ENCODE data around the gene LRRN1.

Gene LRRN1

DNA sequence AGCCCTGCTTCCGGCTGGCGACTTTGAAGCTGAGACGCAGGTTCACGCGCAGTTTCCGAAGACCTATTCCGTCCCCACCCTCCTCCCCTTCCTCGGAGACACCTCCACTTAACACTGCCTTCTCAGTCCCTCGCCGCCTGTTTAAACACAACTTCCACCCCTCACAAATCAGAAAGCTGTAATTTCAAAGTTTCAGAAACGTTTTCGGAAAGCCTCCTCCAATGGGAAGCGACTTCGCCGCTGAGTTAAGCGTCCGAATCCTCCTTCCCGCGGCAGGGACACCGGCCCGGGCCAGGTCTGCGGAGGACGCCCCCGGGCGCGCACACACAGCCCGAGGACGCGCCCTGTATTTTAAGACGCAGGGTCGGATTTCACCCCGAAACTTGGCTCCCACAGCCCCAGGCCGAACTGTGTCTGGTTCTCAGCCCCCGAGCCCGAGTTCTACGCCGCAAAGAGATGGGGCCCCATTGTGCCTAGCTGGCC, 559 bp upstream of the LRRN1 start:
- TF ChIP-seq GATA3 (IDR thresholded peaks at IDR 0.05; ENCODE audit: low read depth, low read length) (no peak), GATA2 (IDR thresholded peaks at IDR 0.05; ENCODE audit: low read depth, low read length) (no peak)

DNA sequence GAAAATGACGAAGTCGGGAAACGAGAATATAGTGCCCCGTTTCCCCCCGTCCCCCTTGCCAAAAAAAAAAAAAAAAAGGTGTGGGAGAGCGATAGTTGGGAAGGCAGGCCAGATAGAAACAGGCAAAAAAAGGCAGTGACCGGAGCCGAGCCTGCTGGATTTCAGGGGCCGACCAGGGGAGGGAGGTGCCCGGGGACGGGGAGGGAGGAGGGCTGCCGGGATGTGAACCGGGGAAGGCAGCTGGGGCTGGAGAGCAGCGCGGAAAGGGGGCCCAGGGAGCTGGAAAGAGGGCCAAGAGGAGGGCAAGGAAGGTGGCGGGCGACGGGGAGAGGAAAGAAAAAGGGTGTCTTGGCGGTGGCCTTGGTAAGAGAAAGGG, 837 bp downstream of the LRRN1 start:
- TF ChIP-seq GATA3 (IDR thresholded peaks at IDR 0.05; ENCODE audit: low read depth, low read length) (no peak), GATA2 (IDR thresholded peaks at IDR 0.05; ENCODE audit: low read depth, low read length) (no peak)

DNA sequence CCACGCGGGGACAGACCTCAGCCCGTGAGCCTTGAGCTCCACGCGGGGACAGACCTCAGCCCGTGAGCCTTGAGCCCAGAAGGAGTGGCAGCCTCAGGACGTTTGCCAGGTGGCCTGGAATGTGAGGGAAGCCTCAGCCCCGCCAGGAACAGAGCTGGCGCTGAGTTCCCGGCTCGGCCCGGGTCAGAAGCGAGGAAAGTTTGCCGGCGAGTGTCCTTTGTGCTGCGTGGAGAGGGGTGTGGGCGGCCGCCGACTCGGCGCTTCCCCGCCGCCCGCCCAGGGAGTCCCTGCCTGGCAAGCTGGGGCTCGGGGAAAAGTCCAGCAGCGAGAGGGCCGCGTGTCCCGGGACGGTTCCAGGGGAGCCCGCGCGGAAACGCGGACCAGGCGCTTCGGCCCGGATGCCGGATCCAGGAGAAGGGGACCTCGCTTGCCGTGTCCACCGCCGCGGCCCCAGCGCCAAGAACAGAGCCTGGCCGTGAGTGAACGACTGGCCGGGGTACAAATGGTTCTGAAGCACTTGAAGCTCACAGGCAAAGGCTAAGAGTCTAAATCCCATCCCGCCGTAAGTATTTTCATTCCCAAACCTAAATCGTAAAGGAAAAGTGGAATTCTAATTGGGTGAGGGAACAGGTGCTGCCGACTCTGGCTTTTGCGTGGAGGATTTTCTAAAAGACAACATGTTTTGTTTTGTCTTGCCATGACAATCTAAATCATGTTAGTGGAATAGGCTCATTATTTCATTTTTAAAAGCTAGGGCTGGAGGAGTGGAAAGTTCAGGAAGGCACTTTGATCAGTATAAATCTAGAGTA, 1.7 kb downstream of the LRRN1 start:
- TF ChIP-seq GATA2 (IDR thresholded peaks at IDR 0.05; ENCODE audit: low read depth, low read length) (no peak), GATA3 (IDR thresholded peaks at IDR 0.05; ENCODE audit: low read depth, low read length) (no peak)

DNA sequence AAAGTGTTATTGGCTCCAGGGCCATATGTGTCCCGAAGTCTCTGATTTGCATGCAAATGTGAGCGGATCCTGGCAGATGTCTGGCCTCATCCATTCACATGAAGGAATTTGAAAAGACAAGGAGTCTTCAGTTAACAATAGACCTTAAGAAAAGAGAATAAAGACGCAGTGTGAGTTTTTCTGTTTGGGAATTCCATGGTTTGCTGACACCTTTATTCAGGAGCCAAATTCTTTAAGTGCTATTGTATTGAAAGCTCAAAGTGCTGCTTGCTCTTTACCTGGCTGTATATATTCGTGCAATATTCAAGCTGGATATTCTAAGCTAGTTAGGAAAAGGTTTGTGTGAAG, 2.2 kb downstream of the LRRN1 start:
- no peak for TF ChIP-seq GATA3 (IDR thresholded peaks at IDR 0.05; ENCODE audit: low read depth, low read length)
- no peak for TF ChIP-seq GATA2 (IDR thresholded peaks at IDR 0.05; ENCODE audit: low read depth, low read length)

DNA sequence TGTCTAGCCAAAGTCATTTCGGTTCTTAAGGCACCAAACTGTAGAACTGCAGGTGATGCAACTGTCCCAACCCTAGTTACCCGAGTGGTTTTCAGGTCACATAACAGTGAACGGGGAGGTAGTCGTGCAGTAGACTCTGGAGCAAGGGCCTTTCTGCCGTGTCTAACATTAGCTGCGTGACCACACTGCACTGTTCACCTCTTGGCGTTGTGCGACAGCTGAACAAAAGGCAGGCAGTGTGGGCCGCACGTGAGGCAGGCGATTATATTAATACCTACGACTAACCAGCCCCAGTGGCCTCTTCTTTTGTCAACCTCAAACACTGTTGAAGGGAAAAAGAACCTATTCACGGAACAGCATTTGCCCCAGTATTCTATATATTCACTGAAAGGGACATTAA, 2.8 kb downstream of the LRRN1 start:
- TF ChIP-seq GATA2 (IDR thresholded peaks at IDR 0.05; ENCODE audit: low read depth, low read length) = no peak
- no peak for TF ChIP-seq GATA3 (IDR thresholded peaks at IDR 0.05; ENCODE audit: low read depth, low read length)

DNA sequence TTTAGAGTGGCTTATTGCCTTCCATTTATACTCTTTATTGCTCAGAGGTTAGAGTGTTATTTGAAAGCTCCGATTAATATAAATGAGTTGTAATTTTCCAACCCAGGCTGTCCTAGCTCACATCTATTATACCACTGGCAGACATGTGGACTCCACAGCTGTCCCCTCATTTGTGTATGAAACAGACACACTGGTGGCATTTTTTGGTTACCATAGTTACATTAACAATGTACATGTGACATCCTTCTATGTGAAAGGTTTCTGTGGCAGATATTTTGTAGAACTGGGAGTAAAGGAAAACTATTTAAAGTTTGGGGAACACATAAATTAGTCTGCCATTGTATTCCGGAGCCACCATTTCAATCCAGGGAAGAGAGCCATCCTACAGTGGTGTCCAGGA, 5.3 kb downstream of the LRRN1 start:
- TF ChIP-seq GATA2 (IDR thresholded peaks at IDR 0.05; ENCODE audit: low read depth, low read length) = no peak

DNA sequence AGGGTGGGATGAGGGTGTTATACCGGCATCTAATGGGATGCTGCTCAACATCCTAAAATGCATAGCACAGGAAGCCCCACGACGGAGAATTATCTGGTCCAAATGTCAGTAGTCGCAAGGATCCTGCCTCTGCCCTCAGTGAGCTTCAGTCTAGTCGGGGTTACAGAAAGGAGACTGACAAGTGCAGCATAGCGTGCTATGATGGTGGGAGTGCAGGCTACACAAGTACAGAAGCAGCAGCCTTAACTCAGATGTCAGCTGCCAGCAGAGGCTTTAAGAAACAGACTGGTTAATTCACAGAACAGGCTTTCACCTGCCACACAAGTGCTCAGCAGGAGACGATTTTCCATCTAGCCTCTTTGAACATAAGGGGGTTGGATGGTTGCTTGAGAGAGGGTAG, 6.9 kb downstream of the LRRN1 start:
- TF ChIP-seq GATA2 (IDR thresholded peaks at IDR 0.05; ENCODE audit: low read depth, low read length) = no peak
- no peak for TF ChIP-seq GATA3 (IDR thresholded peaks at IDR 0.05; ENCODE audit: low read depth, low read length)

DNA sequence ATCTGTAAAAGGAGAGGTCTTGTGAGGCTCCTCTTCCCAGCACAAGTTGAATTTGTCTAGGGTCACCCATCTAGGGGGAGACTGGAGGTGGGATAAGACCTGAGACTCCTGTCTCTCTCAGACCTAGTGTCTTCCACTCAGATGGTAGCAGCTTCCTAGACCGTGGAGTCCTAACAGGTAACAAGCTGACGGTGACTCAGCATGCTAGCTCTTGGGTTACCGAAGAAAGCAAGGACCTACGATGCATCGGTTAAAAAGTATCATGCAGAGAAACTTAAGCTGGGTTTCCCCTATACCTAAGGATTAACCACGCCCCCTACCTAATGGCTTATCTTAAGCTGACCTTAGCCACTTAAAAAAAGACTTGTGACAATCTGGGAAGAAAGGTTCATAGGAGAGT, 7.6 kb downstream of the LRRN1 start:
- no peak for TF ChIP-seq GATA3 (IDR thresholded peaks at IDR 0.05; ENCODE audit: low read depth, low read length)
- no peak for TF ChIP-seq GATA2 (IDR thresholded peaks at IDR 0.05; ENCODE audit: low read depth, low read length)

DNA sequence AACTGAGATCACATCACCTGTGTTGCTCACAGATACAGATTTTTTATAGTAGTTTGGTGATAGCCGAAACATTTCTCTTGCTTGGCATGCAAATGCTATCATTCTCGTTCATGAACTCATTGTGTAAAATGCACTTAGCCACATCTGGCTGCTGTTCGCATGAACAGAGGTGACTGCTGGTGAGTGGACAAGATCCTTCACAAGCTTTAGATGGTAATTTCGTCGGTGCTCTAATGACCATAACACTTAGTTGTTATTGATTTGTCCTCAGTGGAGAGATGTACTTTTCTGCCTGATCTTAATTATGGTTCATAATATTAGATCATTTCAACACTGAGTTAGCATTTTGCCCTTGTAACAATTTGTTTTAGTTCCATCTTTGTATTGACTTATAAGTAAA, 13.8 kb downstream of the LRRN1 start:
- TF ChIP-seq GATA2 (IDR thresholded peaks at IDR 0.05; ENCODE audit: low read depth, low read length) (no peak), GATA3 (IDR thresholded peaks at IDR 0.05; ENCODE audit: low read depth, low read length) (no peak)

DNA sequence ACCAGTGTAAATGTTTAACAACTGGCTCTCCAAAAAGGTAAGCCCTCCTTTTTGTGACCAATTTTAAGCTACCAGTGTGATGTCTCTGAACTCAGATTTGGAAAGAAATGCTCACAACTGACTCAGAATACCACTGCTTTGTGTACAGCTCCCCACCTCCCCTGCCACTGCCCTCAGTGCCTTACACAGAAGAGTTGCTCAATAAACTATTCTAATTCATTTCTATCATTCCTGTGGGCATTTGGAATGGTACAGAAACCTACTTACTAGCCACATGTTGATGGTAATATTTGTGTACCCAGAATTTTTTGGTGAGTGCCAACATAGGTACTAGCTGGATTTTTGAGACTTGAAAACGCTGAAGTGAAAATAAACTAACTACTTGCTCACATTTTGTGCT, 16.0 kb downstream of the LRRN1 start:
- no peak for TF ChIP-seq GATA3 (IDR thresholded peaks at IDR 0.05; ENCODE audit: low read depth, low read length)
- TF ChIP-seq GATA2 (IDR thresholded peaks at IDR 0.05; ENCODE audit: low read depth, low read length) = no peak

DNA sequence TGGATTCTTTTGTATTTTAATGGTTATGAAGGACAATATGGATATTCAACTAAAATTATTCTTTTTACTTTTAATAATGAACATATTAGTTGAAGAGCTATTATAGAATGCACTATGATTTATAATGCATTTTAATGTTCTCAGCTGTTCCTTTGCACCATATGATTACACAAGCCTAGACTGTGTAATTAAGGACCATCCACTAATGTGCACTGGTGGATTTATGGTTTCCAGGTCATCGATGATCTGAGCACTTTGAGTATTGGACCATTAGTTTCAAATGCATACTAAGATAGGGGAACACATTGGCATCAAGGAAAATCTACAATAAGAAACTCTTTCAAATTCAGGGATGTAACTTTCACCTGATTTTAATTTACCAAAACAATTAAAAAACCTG, 16.8 kb downstream of the LRRN1 start:
- no peak for TF ChIP-seq GATA3 (IDR thresholded peaks at IDR 0.05; ENCODE audit: low read depth, low read length)
- TF ChIP-seq GATA2 (IDR thresholded peaks at IDR 0.05; ENCODE audit: low read depth, low read length) = no peak

DNA sequence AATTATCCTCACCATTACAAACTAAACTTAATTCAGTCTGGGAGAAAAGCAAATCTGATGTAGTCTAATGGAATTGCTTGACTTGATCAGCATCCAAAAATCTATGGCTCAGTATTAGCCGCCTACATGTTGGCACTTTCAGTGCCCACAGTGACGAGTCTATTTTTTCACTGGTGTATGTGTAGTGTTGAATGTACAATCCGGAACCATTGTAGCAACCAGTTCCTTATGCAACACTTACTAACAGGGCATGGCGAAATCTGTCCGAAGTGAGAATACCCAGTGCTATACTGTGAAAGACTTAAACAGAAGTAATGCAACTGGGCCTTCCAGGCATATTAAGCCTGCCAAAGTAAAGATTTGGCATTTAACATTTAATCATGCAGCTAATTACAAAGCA, 18.6 kb downstream of the LRRN1 start:
- TF ChIP-seq GATA3 (IDR thresholded peaks at IDR 0.05; ENCODE audit: low read depth, low read length) (no peak), GATA2 (IDR thresholded peaks at IDR 0.05; ENCODE audit: low read depth, low read length) (no peak)

DNA sequence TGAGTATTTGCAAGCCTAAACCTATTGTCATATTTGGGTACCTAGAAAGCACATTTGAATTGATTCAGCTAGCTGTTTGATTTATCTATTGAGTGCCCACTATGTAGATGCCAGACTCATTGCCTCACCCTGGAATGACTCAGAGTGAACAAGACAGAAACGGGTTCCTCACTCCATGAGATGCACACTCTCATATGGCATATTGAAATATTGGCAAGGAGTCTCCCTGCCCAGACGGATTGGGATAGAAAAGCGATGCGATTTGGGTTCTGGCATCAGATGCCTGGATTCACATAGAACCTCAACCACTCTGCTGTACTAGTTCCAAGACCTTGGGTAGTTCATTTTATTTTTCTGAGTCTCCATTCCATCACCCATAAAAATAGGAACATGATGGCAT, 22.5 kb downstream of the LRRN1 start:
- no peak for TF ChIP-seq GATA3 (IDR thresholded peaks at IDR 0.05; ENCODE audit: low read depth, low read length)
- TF ChIP-seq GATA2 (IDR thresholded peaks at IDR 0.05; ENCODE audit: low read depth, low read length) = no peak

DNA sequence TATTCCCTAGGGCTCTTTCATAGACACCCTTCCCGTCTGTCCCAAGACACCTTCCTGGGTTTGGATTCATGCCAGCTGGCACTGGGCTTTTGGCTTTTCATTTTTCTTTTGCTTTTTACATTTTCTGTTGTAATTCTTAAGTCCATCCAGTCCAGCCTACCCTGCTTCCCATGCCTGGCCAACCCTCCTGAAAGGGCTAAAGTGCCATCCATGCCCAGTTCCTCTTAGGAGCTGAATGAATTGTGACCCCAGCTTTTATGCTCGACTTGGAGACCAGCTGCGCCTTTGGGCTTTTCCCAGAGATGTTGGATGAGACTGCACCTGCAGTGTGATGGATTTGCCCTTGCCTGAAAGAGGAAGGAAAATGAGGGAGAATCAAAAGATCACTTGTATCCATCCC, 25.8 kb downstream of the LRRN1 start:
- TF ChIP-seq GATA3 (IDR thresholded peaks at IDR 0.05; ENCODE audit: low read depth, low read length) = no peak
- no peak for TF ChIP-seq GATA2 (IDR thresholded peaks at IDR 0.05; ENCODE audit: low read depth, low read length)

DNA sequence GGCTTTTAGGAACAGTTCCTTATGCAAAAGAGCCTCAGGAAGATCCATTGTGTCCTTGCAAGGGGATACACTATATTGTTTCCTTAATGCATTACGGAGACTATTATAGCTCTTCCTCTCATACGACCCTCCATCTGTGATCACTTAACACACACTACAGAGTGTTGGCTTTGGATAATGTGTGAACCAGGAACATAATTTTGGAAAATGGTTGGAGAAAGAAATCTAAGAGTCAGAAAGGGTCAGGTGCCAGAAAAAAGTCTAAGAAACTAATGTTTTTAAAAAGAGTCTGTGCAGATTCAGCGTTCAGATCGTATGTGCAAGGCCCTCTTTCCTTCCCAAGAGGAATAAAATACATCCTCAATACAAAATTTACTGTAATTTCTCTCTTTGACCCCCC, 27.3 kb downstream of the LRRN1 start:
- TF ChIP-seq GATA2 (IDR thresholded peaks at IDR 0.05; ENCODE audit: low read depth, low read length) = no peak
- no peak for TF ChIP-seq GATA3 (IDR thresholded peaks at IDR 0.05; ENCODE audit: low read depth, low read length)

DNA sequence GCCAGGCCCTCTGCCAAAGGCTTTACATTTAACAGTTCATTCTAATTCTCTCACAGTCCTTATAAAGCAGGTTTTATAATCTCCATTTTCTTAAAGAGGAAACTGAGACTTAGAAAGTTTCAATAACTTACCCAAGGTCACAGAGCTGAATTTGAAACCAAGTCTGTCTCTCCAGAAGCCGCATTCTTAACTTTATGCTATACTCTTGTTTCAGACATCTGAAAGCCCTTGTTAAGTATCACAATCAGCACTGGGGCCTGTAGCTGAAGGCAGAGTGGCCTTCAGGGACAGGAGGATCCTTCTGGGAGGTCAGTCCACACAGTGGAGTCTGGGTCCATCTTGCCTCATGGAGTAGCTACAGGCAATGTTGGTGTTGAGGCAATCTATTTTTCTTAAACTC, 27.9 kb downstream of the LRRN1 start:
- no peak for TF ChIP-seq GATA3 (IDR thresholded peaks at IDR 0.05; ENCODE audit: low read depth, low read length)
- TF ChIP-seq GATA2 (IDR thresholded peaks at IDR 0.05; ENCODE audit: low read depth, low read length) = no peak
